Cortex of kidney (tissue), 1 donor: Measurements from ENCODE around the gene ERI3.

Experiments
- DNase-seq: peaks from one replicate; lab custom pipeline; 2025; lab: John Stamatoyannopoulos, UW

The ERI3 gene

GRCh38 chr1:44348061-44348485 lies 7.0 kb downstream of the ERI3 start:
- DNase-seq: no peak

- DNase-seq: no peak
These were observed 7.8 kb downstream of the ERI3 start for GRCh38 chr1:44347280-44347679.

- DNase-seq: no peak
These were observed 8.2 kb downstream of the ERI3 start for GRCh38 chr1:44346878-44347277.

DNA sequence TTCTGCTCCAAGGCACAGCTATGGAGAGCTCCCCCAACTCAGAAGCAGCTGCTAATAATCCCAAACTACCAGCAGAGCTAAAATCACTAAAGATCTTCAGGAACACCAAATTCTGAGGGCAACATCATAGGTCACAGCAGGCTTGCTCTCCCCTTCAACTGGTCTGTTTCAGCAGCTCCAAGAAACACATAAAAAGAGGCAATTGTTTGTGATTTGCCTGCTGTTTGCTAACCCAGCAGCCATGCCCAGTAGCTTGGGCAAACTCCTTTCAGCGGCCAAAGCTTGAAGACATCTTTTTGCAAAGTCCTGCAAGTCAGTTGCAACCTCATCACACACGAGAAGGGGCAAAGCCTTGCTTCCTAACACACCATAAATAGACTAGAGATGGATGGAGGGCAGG lies 8.9 kb downstream of the ERI3 start:
- no peak for DNase-seq

DNA sequence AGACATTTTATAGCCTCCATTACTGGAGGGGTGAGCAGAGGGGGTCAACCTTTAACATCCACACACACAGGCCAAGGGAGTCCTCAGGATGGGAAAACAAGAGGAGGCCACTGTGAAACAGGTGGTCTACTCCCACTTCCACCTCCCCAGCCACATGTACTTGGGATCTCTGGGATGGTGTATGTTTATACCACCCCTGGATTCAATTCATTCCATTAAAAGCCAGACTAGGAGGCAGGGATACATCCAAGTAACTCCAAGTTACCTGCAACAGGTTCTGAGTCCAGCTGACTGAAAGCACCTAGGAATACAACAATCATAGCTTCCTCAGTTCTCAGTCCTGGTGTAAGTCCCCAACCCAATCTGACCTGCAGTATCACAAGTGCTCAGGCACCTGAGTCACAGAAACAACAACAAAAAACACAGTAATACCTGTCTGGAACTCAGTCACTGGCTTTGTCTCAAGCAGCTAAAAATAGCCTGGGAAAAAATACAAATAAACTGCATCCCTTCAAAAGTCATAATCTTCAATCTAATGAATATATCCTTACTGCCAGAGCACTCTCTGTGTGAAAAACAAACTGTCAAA lies 9.8 kb downstream of the ERI3 start:
- DNase-seq: no peak

- DNase-seq: no peak
These were observed 15.3 kb downstream of the ERI3 start for GRCh38 chr1:44339731-44340130.

DNA sequence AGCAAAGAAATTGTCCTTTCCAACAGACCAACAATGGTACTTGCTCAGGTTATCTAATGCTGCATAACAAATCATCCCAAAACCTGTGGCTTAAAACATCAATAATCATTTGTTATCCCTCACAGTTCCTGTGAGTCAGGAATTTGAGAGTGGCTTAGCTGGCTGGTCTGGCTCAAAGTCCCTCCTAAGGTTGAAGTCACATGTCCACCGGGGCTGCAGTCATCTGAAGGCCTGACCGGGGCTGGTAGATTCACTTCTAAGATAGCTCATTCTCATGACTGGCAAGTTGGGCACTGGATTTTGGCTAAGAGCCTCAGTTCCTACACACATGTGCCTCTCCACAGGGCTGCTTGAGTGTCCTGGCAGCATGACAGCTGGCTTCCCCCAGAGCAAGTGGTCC lies 16.9 kb downstream of the ERI3 start:
- DNase-seq: no peak

- DNase-seq: no peak
These were observed 18.4 kb downstream of the ERI3 start for GRCh38 chr1:44336668-44337067.

DNA sequence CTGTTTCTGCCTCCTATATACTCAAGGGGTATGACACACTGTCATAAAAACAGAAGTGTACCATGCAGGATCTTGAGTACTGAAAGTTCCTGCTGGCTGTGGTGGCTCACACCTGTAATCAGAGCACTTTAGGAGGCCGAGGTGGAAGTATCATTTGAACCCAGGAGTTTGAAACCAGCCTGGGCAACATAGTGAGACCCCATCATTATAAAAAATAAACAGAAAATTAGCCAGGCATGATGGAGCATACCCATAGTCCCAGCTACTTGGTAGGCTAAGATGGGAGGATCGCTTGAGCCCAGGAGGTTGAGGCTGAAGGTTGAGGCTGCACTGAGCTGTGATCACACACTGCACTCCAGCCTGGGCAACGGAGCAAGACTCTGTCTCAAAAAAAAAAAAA lies 20.1 kb downstream of the ERI3 start:
- DNase-seq: no peak

DNA sequence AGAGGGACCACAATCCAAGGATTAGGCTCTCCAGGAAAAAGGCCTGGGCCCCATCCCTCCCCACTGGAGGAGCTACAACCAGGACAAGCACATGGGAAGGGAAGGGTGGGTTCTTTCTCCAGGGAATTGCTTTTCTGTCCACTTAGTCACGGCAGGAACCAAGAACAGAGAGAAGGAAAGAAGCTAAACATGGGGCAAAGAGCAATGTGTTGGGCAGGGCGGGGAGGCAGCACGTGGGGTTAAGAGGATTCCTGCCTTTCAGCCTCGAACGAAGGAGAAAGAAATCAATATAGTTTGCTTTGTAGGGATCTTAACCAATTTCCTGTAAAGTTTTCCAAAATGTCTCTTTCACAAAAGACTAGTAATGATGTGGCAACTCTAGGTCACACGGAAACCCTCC lies 21.7 kb downstream of the ERI3 start:
- DNase-seq: no peak

- DNase-seq: no peak
These were observed 22.6 kb downstream of the ERI3 start for GRCh38 chr1:44332505-44332904.

GRCh38 chr1:44330935-44331334 lies 24.1 kb downstream of the ERI3 start:
- no peak for DNase-seq

GRCh38 chr1:44328671-44329416 lies 26.2 kb downstream of the ERI3 start:
- no peak for DNase-seq

GRCh38 chr1:44327679-44328491 lies 27.2 kb downstream of the ERI3 start:
- no peak for DNase-seq

DNA sequence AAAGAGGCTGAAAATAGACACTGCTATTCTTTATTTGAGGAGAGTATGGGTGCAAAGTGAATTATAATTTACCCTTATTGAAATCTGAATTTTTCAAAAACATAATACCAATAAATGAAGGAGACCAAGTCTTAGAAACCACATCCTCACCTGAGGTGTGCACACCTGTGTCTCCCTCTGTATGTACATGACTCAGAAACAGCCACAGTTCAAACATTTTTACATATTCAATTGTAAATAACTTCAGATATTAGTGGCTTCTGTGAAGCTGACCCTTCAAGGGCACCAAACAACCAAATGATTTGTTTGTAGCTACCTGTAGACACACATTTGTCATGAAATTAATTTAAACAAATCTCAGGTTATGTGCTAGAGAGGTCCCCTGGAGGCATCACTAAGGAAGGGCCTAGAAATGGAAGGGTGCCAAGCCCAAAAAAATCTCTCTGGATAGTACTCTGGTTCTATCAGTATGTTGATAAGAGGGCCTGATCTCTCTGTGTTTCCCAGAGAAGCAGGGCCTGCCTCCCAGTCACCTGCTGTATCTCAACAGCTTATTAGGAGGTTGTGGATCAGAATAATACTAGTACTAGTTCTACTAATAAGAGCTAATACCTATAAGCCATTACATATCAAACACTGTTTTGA lies 28.1 kb downstream of the ERI3 start:
- no peak for DNase-seq

DNA sequence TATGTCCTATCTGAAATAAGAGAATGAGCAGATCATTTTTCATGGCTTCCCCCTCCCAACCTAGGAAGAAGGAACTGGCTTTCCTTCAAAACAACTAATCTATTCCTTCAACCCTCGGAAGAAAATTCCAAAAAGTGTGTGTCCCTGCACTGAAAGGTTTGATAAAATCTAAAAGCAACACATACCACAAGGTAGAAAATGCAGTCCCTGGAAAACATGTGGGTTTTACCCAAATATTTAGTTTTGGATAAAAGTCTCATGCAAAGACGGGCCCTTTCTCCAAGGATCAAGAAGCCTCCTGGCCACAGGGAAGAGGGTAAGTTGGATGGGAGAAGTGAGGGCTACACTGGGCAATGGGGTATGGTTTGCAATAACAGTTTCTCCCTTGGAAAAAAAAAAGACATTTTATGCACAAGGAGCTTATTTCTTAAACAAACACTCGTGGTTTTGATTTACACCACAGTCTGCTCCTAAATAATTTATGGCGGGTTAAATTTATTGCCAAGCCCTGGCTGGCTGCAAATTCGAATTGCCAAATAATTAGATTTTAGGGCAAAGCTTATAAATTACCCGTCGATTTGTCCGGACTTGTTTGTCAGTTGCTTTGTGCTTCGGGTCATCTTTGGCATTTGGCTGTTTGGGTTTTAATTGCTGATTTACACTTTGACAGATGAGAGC lies 28.9 kb downstream of the ERI3 start:
- DNase-seq: no peak

DNA sequence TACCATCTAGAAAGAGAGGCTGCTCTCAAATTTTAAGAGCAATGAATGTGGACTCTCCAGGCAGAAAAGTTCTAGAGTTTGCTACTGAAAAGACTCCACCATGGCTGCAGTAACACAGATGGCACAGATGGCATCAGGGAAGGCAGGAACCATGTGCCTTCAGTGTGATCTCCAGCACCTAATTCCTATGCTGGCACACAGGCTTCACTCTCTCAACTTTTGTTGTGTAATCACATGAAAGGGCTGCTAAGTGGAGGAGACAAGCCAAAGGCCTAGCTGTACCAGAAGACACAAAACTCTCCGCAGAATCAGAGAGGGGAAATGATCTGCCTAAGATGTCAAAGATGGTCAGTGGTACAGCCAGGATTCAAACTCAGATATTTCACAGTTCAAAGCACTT lies 31.1 kb downstream of the ERI3 start:
- no peak for DNase-seq

GRCh38 chr1:44322367-44322766 lies 32.7 kb downstream of the ERI3 start:
- DNase-seq: no peak

DNA sequence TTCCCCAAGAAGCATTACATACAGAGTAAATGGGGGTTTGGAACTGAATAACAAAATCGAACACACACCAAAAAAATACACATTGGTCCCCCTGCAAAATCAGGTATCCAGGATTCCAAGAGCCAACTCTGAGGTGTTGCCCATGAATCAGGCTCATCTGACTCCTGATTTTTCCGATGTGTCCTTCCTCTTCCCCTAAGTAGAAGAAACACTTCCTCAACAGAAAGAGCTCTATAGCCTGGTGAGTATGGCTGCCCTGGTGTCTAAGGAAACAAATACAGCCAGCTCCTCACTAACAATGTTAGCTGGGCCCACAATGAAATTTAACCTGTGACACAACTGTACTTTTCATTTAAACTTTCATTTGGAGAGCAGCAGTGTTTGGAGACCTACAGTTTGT lies 33.6 kb downstream of the ERI3 start:
- DNase-seq: no peak

DNA sequence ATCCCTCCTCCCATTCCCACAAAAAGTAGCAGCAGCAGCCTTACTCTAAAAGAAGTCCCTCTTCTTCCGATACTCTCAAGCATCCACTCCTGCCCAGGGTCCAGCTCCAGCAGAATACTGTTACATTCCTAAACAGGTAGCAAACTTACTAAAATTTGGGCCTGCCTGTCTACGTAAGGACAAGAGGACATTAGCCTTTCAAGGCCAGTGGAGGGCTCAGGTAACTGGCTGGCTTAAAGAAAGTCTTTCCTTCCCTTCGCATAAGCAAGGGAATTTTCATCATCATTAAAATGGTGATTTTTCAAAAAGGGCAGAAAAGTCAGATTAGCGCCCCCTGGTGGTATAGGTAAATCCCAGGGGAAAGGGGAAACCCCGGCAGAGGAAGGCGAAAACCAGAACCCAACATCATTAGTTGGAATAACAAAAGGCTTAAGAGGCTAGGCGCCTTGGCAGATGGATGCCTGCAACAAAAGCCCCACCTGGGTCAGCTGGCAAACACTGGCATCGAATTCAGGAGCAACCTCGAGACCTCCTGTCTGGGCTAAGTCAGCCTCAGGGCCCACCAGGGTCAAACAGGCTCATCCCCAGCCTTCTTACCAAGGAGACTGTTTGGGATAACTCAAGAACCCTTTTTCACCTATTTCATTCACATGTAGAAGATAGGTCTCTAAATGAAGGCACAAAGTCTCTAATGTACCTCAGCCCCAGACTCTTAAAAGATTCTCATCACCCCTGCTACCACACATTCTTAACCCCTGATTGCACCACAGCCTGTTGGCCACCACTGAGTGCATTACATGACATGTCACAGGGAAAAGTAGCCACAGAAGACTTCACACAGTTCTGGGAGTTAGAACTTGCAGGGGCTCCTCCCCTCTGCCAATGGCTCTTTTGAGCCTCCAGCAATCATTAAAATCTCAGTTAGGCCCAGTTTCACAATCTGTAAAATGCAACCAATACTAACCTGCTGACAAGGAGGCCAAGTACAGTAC lies 36.7 kb downstream of the ERI3 start:
- no peak for DNase-seq

DNA sequence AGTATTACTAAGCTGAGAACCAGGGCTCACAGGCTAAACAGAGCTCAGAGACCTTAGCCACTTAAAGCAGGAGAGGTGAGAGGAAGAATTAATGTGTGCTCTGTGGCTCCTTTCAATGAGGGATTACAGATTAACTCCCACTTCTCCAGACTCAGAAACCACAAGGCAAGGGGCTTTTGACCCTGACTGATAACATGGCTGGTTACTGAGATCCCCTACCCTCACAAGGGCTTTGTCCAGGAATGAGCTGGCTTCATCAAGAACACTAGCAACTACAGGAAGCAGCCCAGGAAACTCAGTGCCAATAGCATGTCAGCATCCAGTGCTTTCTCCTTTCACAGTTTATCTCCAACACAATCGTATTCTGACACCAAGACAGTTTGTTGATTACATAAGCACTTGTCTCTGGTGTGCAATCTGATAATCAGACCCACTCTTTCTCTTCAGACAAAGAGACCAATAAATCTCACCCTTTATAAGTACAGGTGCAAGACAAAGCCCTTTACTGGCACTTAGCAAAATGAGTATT lies 38.8 kb downstream of the ERI3 start:
- DNase-seq: no peak
